ENCODE data around the gene TSPAN9.

TSPAN9 gene

GRCh38 chr12:3199551-3200031, 122.4 kb downstream of the TSPAN9 start:
- Histone ChIP-seq H3K9ac (ENCODE audit: low read length) (no peak overlapping the region), H3F3A (ENCODE audit: insufficient read depth, low read length) (no peaks in the 10 kb centered on the region), H3K4me2 (ENCODE audit: low read length) (no peak overlapping the region), H3K9me2 (ENCODE audit: low read depth, low read length) (no peaks in the 10 kb centered on the region), H3K36me3 (ENCODE audit: insufficient read depth, low read length) (no peaks in the 10 kb centered on the region), H2AFZ (ENCODE audit: low read length) (no peak overlapping the region), H3K27ac (ENCODE audit: low read depth, low read length, poor library complexity, severe bottlenecking) (no peak overlapping the region), H4K20me1 (ENCODE audit: insufficient read depth, low read length) (no peaks in the 10 kb centered on the region), H3K79me2 (ENCODE audit: insufficient read depth, low read length) (no peaks in the 10 kb centered on the region), H3K4me1 (ENCODE audit: insufficient read depth, low read length, severe bottlenecking) (no peaks in the 10 kb centered on the region), H3K27me3 (ENCODE audit: insufficient read depth, low read length) (no peaks in the 10 kb centered on the region), H3K9me3 (ENCODE audit: low read length) (no peaks in the 10 kb centered on the region), H3K4me3 (ENCODE audit: low read depth, low read length, poor library complexity, severe bottlenecking) (no peak overlapping the region)
- TF ChIP-seq EZH2 (IDR thresholded peaks at IDR 0.05; ENCODE audit: borderline replicate concordance, low read length) (no peak), CTCF (IDR thresholded peaks at IDR 0.05; ENCODE audit: low read length) (no peak)

DNA sequence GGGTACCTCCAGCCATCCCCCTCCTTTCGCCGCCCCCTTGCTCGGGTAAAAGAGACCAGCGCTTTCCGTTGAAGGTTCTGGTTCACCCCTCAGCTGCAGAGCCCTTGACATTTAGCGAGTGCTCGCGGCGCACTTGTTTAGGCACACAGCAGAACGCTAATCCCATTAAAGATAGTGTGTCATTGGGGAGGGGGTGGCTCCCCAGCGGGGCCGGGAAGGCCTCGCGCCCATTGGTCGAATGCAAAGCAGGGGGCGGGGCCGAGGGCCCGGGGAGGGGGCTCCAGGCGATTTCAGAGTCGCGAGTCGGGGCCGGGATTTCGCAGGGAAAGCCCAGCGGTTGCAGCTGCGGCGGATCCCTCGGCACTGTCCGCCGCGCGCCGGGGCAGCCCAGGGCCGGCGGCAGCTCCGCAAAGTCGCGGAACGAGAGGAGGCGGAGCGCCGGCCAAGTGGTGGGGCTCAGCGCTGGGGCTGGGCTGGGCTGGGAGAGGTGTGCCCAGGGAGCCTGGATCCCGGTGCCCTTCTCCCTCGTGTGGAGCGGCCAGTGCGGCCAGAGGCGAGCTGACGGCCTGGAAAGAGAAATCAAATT, 122.9 kb downstream of the TSPAN9 start:
- Histone ChIP-seq H3K36me3 (ENCODE audit: insufficient read depth, low read length) (no peaks in the 10 kb centered on the region), H2AFZ (ENCODE audit: low read length) (no peak overlapping the region), H3K27ac (ENCODE audit: low read depth, low read length, poor library complexity, severe bottlenecking) (no peak overlapping the region), H3K9ac (ENCODE audit: low read length) (no peak overlapping the region), H4K20me1 (ENCODE audit: insufficient read depth, low read length) (no peaks in the 10 kb centered on the region), H3F3A (ENCODE audit: insufficient read depth, low read length) (no peaks in the 10 kb centered on the region), H3K4me1 (ENCODE audit: insufficient read depth, low read length, severe bottlenecking) (no peaks in the 10 kb centered on the region), H3K79me2 (ENCODE audit: insufficient read depth, low read length) (no peaks in the 10 kb centered on the region), H3K4me2 (ENCODE audit: low read length) (no peak overlapping the region), H3K27me3 (ENCODE audit: insufficient read depth, low read length) (no peaks in the 10 kb centered on the region), H3K9me2 (ENCODE audit: low read depth, low read length) (no peaks in the 10 kb centered on the region), H3K9me3 (ENCODE audit: low read length) (no peaks in the 10 kb centered on the region), H3K4me3 (ENCODE audit: low read depth, low read length, poor library complexity, severe bottlenecking) (no peak overlapping the region)
- no peak for TF ChIP-seq CTCF (IDR thresholded peaks at IDR 0.05; ENCODE audit: low read length)
- no peak for TF ChIP-seq EZH2 (IDR thresholded peaks at IDR 0.05; ENCODE audit: borderline replicate concordance, low read length)

DNA sequence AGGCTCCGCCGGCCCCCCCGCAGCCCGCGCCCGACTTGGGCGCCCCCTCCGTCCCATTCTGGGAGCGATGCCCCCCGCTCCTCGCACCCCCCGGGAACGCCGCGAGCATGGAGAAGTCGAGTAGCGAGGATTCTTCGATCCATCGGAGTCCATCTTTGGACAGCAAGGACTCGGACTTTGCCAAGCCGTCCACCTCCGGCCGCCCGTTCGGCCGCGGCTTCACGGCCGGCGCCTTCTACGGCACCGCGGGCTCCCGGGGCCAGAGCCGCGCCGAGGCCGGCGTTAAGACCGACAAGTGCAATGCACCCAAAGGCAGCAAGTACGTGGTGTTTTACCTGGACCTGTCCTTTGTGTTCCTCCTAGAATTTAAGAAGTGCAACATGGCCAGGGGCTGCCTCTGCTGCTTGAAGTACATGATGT, 123.6 kb downstream of the TSPAN9 start:
- Histone ChIP-seq H4K20me1 (ENCODE audit: insufficient read depth, low read length) (no peaks in the 10 kb centered on the region), H3K4me3 (ENCODE audit: low read depth, low read length, poor library complexity, severe bottlenecking) (no peak overlapping the region), H3K27ac (ENCODE audit: low read depth, low read length, poor library complexity, severe bottlenecking) (no peak overlapping the region), H3K9me2 (ENCODE audit: low read depth, low read length) (no peaks in the 10 kb centered on the region), H3K9ac (ENCODE audit: low read length) (no peak overlapping the region), H3K9me3 (ENCODE audit: low read length) (no peaks in the 10 kb centered on the region), H3F3A (ENCODE audit: insufficient read depth, low read length) (no peaks in the 10 kb centered on the region), H3K4me1 (ENCODE audit: insufficient read depth, low read length, severe bottlenecking) (no peaks in the 10 kb centered on the region), H3K36me3 (ENCODE audit: insufficient read depth, low read length) (no peaks in the 10 kb centered on the region), H3K79me2 (ENCODE audit: insufficient read depth, low read length) (no peaks in the 10 kb centered on the region), H2AFZ (ENCODE audit: low read length) (no peak overlapping the region), H3K27me3 (ENCODE audit: insufficient read depth, low read length) (no peaks in the 10 kb centered on the region), H3K4me2 (ENCODE audit: low read length) (no peak overlapping the region)
- TF ChIP-seq EZH2 (IDR thresholded peaks at IDR 0.05; ENCODE audit: borderline replicate concordance, low read length): no peak
- no peak for TF ChIP-seq CTCF (IDR thresholded peaks at IDR 0.05; ENCODE audit: low read length)

All from OCI-LY1 (cell line).